T-helper 22 cell (primary cell): ENCODE measurements around the gene ABHD4.
"Not testable (repeated sequence)": the region's sequence is repeated elsewhere in the genome, so short reads cannot be mapped to it uniquely, and the experiment has no call there.

Experiments
- DNase-seq: peaks from one replicate; pipeline ENCODE4 v3.0.0-alpha.2; 2020; ENCODE audit warnings: low read depth

ABHD4 gene

DNA sequence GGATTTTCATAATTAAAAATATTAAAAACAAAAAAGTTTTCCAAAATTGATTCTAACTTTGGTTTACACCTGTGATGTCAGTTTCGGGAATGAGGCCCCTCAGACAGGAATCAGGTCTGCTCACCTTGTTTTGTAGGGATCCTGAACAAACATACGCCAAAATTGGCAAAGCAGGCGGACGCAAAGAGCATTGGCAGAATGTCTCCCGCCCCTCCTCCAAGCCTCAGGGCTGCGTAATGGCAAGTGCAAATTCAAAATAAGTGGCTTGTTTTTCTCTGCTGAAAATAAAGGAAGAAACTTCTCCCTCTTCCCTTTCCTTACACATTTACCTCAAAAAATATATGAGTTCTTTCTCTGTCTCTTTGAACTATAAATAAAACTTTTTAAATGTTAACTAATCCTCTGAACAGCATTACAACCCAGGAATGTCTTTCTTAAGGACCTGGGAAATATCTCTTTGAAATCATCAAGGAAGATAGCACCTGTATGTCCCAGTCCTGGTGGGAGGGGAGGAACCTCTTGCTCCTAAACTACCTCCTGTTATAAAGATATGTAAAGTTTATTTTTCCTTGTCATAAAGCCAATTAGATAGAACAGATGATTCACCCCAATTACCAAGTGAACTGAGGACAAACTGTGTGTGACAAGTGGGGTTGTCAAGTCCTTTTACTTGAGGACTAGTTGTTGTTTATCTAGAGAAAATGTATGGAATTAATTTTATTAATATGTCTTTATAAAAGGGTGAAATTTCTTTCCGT lies 29.6 kb downstream of the ABHD4 start:
- DNase-seq = no peak

DNA sequence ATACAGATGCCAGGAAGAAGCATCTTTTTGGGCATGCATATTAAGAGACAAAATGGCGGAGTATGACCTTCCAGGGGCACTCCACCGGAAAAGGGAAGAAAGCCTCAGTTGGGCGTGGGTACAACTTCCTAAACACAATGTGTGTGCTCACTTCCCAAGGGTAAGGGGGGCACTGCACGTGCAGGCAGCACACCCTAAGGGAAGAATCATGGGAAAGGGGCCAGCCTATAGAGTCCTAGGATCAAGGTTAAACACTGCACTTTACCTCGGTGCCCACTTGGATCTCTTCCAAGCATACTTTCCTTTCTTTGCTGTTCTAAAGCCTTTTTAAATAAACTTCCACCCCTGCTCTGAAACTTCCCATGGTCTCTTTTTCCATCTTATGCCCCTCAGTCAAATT lies 31.3 kb downstream of the ABHD4 start:
- DNase-seq = no peak

DNA sequence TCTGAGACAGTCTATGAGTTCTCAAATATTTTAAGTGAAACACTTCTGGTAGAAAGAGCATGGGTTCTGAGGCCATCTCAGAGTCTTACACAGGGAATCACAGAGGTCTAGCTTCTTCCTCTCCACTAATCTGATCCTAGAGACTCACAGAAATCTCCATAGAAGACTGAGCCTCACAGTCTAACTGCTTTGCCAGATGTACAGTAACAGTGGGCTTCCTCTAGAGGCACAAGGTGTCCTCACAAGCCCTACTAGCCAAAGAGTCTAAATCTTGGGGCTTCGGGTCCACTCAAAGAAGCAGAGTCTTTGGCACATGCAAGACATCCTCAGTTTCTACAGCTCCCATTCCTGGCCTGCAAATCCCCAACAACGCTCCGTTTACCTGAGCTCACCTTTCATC lies 32.0 kb downstream of the ABHD4 start:
- DNase-seq = no peak

DNA sequence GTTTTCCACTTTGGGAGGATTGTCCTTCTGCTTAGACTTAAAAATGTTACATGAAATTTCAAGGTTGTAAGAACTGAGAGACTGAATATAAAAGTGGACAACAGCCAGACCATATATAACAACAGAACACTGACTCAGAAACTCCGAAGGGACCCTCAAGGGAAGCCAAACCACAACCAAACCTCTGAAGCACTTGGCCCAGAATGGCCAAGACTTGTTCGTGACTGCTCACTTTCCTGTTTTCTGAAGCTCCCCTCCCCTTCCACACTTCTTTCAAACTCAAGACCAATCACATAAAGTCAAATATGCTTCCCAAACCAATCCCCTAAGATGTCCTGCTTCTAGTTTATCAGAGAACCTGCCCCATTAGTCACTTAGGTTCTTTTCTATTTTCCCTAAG lies 32.4 kb downstream of the ABHD4 start:
- no peak for DNase-seq

DNA sequence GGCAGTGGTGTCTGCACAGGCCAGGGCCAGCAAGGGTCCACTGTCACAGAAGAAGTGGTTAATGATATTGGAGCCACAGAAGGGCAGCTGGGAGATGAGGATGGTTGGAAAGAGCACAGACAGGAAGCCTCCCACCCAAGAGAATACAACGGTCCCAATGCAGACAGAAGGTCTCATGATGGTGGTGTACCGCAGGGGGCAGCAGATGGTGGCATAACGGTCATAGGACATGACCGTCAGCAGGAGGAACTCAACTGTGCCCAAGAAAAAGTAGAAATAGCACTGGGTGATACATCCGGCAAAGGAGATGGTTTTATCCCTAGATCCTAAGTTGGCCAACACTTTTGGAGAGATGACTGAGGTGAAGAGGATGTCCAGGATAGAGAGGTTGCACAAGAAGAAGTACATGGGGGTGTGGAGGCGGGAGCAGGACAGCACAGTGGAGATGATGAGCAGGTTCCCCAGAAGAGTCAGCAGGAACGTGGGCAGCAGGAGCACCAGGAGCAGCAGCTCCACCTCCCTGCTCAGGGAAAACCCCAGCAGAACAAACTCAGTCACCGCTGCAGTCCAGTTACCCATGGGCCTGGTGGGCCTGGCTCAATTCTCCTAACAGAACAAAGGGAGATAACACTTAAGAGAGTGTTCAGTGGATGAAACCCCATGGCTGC lies 36.3 kb downstream of the ABHD4 start:
- no peak for DNase-seq

DNA sequence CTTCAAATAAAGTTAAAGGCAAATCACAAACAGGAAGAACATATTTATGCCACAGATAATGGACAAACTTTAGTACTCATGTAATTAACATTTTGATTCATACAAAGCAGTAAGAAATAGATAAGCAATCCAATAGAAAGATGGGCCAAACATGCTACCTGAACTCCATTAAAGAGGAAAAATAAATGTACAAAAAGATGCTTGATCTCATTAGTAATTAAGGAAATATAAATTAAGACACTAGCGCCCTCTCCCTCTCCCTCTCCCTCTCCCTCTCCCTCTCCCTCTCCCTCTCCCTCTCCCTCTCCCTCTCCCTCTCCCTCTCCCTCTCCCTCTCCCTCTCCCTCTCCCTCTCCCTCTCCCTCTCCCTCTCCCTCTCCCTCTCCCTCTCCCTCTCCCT lies 37.9 kb downstream of the ABHD4 start:
- not testable (repeated sequence) for DNase-seq

DNA sequence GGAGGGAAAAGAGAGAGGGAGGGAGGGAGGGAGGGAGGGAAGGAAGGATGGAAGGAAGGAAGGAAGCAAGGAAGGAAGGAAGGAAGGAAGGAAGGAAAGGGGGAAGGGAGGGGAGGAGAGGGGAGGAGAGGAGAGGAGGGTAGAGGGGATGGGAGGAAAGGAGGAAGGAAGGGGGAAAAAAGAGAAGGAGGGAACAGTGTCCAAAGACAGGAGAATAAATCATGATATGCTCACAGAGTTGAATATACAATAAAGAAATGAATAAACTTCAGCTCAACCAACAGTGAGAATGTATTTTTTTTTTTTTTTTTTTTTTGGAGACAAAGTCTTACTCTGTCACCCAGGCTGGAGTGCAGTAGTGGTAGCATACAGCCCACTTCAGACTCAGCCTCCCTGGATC lies 42.1 kb downstream of the ABHD4 start:
- DNase-seq = no peak

DNA sequence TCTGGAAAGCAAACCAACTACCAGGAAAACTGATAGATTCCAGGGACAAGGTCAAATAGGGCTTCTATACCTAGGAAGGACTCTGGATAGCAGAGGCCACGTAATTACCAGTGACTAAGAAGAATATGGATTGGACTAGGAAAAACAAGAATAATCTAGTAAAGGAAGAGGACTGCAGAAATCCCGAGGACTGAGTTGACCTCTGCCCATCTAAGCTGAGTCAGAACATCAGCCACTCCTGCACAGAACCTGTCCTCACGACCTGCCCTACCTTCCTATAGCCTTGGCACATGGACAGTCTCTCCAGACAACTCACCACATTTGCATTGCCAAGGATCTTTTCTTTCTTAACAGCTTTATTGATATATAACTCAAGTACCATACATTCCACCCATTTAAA lies 43.7 kb downstream of the ABHD4 start:
- no peak for DNase-seq

DNA sequence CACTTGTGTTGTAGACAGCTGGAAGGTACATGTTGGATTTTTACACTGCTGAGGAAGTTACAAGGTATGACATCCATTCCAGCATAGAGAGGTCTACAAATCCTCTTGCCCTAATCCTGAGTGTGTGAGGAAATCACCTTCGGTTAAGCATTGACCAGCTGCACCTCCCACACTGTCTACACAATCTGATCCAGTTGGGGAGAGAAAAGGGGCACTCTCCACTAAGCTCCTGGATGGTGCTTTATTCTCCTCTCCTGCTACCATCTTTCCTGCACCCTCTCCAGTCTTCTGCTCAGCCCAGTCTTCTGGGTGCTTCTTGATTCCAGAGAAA lies 46.2 kb downstream of the ABHD4 start, which contains the start of gene OR6J1:
TSS of gene OR6J1 (minus strand) at position 48 of the 331 bp plus-strand sequence. CDS start 9,541 bp downstream, outside the sequence.
- DNase-seq = no peak

DNA sequence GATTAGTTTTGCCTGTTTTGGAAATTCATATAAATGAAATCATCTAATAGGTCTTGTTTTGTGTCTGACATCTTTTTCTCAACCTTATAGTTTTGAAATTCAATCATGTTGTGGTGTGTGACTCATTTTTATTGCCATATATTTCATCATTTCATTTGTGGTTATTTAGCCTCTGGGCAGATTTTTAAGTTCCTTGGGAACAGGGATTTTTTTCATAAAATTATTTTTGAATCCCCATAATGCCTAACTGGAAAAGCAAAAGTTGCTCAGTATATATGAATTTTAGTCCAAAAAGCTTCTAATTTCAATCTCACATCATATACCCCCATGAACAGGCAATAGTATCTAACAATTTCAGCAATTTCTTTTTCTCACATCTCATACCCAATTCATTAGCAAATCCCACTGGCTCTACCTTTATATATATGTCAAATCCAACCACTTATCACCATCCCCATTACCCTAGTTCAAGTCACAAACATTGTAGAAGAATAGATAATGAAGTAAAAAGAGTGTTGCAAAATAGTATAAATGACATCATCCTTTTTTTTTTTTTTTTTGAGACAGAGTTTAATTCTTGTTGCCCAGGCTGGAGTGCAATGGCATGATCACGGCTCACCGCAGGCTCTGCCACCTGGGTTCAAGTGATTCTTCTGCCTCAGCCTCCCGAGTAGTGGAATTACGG lies 48.6 kb downstream of the ABHD4 start:
- no peak for DNase-seq

DNA sequence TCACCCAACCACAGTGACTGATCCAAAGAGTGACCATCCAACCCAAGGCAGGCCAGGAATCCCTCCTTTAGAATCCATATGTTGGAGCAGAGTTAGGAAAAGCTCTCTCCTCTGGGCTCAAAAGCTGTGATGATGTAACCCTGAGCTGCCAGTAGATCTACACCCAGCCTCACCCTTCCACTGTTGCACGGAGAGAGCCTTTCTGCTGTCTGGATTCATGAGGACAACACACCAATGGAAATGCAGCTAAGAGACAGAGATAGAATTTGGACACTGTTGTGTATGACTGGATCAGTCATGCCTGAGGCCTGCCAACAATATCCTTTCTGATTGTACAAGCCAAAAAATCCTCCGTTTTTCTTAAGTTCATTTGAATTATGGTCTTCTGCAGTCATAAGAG lies 50.4 kb downstream of the ABHD4 start:
- no peak for DNase-seq

DNA sequence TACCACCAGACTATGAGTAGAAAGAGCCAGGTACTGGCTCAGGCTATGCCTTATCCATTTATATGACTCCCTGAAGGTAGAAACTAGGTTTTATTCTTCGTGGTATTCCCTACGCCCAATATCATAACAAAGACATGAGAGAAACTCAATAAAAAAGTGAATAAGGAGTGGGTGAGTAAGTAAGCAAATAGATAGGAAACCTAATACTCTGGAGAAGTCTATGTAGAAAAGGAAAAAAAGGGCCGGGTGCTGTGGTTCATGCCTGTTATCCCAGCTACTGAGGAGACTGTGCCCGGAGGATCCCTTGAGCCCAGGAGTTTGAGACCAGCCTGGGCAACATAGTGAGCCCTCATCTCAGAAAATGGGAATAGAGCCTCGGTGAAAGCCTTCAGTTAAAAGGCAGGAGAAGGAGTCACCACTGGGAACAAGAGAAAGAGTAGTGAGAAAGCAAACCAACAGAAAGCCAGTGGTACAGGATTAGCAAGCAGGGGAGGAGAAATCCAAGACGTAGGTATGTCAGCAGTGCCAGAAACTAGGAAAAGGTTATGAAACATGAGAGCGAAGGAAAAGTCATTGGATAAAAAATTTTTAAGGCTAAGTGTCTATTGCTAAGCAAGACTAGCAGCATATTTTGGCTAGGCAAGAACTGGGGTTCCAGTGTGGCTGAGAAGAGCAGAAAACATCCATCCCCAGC lies 52.1 kb downstream of the ABHD4 start:
- no peak for DNase-seq

DNA sequence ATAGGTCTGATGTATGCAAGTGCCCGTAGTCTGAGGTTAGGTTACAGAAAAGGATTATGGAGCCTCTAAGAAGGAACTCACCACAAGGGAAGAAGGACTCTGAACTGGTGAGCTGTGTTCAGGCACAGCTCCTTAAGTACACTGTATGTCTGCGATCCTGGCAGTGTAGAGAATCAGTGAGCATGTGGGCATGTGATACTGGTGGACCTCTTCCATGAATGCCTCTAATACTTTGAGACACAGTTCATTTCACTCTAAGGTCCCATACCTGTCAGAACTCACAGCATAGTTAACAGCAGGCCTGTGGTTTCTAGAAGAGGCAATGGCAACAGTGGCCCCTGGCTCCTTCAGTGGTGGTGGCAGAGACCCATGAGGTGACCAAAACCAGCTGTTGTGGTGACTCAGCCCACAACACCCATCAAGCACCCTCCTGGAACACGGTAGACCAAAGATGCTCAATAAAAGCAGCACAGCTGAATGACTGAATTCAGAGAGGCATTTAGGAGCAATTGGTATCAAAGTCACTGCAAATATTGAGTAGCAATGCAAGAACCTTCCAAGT lies 52.9 kb downstream of the ABHD4 start:
- no peak for DNase-seq

DNA sequence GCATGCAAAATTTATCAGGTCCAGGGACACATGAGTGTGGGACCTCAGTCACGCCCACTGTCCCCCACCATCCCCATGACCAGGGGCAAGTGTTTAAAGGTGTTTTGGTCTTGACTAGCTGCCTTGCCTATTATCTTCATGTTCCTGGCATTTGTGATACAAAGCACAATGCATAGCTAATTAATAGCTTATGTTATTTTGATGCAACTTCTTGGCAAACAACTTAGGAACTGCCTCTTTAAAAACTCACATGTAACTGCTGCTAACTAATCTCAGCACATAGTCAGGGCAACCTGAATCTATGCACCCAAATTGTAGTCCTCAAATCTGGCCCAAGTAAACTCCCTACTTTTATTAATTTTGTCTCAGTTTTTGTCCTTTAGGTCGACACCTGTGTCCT lies 53.5 kb downstream of the ABHD4 start:
- no peak for DNase-seq

DNA sequence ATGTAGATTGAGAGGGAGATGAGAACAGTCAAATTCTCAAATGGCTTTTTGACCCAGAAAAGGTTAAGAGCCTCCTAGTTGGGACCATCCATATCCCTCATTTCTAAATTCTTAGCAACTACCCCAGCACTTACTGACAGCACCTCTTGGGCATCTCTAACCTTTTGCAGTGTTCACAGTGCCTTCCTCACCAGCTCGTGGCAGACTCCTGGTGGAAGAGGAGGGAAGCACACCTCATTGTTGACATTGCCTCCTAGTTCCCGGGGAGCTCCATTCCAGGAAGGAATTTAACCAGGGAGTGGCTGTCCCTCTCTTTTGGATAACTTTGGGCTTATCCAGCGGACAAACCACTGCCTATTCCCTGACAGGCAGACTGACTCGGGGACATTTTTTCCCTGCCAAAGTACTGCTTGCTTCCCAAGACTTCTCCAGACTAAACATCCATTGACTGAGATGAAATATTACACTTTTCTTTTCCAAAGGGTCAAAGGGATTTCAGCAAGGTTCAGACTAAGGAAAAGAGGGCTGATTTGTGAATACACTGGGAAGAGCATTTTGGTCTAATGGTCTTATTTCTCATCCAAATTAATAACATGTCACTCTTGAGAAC lies 55.0 kb downstream of the ABHD4 start:
- DNase-seq = no peak

DNA sequence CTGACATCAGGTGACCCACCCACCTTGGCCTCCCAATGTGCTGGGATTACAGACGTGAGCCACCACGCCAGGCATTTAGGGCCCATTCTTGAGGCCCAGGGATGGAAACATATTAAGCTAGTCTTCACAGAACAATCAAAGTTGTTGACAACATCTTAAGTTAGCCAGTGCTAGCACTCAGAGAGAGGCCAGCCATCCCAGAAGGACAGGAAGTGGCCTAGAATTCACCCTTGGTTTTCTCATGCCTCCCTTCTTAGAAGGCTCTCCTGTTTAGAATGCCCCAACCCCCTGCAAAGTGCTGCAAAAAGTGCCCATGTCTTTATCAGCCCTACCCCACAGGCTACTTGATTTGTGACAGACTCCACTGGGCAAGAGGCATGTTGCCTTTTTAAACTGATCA lies 58.1 kb downstream of the ABHD4 start:
- DNase-seq = no peak

DNA sequence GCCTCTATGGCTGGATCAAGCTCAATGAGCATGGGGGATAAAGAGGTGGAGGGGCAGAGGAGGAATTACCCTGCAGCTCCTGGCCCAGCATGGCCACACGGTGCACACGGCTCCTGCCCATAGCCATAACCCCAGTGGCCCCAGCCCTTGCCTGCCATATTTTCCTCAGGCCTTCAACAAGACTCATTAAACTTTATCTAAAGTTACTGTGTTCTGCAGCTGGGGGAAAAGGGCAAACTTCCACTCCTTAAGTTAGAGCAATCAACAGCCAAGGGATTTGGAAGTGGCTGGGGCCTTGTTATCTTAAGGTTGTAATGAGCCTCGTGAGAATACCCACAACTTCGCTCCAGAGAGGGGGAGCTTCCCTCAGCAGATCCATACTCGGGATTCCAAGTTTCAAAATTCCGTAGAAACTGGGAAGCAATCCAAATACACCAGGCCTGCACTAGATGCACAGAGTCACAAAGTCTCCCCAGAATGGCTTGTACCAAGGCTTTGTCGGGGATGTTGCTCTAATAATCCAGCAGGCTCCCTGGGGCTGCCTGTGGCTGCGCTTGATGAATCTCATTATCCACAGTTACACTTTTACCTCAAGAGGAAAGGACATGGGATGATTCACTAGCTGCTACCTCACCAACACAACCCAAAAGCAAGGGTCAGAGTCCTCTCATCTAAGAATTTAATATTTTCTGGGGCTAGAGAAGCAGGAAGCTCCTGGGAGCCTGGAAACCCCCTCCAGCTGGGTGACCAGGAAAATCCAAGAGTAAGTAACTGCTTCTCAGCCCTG lies 59.0 kb downstream of the ABHD4 start:
- DNase-seq = no peak

DNA sequence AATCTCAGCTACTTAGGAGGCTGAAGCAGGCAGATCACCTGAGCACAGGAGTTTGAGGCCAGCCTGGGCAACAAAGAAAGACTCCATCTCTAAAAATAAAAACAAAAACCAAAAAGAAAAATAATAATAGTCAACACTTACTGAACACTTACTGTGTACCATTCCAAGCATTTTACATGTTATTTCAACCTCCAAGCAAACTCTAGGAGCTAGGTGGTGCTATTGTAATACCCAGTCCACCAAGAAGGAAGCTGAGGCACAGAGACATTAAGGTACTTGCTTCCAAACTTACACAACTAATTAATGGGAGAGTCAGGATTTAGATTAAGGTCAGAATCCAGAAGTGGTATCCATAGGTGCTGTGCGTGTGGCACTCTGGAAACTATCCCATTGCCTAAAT lies 59.8 kb downstream of the ABHD4 start:
- no peak for DNase-seq

DNA sequence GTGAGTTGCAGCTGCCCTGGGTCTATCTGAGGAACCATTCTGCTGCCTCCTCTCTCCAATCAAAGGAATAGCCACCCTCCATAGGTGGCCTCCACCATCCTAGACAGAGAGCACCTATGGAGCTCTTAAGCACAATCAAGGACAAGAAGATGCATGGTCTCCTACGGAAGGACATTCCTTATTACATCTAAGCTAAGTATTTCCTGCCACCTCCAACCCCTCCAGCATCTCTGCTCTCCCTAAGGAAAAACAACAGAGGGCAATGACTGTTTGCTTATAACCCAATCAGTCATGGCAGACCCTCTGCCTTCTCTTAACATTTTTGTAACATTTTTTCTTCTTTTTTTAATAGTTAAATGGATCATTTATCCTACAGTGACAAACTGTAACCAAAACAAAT lies 60.8 kb downstream of the ABHD4 start:
- DNase-seq = no peak

DNA sequence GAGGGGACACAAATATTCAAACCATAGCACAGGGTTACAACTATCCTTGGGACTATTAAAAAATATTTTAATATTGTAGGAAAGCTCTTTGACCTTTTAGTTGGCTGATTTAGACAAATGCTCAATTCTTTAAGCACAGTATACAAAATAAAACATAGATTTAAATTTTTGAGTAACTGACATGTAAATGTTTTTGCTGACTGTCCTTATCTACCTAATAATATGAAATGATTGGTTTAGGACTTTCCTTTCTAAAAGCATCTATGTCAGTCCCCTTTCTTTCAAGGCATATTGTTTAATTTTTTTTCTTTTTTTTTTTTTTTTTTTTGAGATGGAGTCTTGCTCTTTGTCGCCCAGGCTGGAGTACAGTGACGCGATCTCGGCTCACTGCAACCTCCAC lies 62.6 kb downstream of the ABHD4 start:
- no peak for DNase-seq
